Activated CD4-positive, alpha-beta memory T cell treated with anti-CD3 and anti-CD28 coated beads, Interleukin-2, amount 10 ng/mL, durations not matched to agents 7 days and 5 days (primary cell): ENCODE results near the gene CCDC175. TPM values are rescaled to one million over a fixed set of nuclear protein-coding genes. Genes with fewer than 3 reads are reported as not detected.
A peak's percentile ranks its signal among the peaks of the same experiment; 100 is the strongest.

Experiments
- CTCF ChIA-PET: fragments of 350-600 bp; sonication (Branson Sonifier 250); formaldehyde crosslinking; loops from one replicate; lab custom pipeline; 2021; ENCODE audit warnings: antibody characterized with exemption, inconsistent platforms; lab: Charles Lee
- POLR2A ChIA-PET: fragments of 350-600 bp; sonication (Branson Sonifier 250); formaldehyde crosslinking; loops from one replicate; lab custom pipeline; 2021; ENCODE audit warnings: antibody characterized with exemption; lab: Charles Lee
- DNase-seq: peaks from one replicate; pipeline ENCODE4 v3.0.0-alpha.2; 2020
- H3K27ac Mint-ChIP-seq: one replicate; pipeline ENCODE4 v1.8.0; 2021; ENCODE audit warnings: mild to moderate bottlenecking, mixed read lengths
- H3K27me3 Mint-ChIP-seq: one replicate; pipeline ENCODE4 v1.8.0; 2021; ENCODE audit warnings: mixed read lengths
- H3K36me3 Mint-ChIP-seq: one replicate; pipeline ENCODE4 v1.8.0; 2021; ENCODE audit warnings: low read depth, mixed read lengths
- H3K4me1 Mint-ChIP-seq: one replicate; pipeline ENCODE4 v1.8.0; 2021; ENCODE audit warnings: mixed read lengths
- H3K4me3 Mint-ChIP-seq: one replicate; pipeline ENCODE4 v1.8.0; 2021; ENCODE audit warnings: mild to moderate bottlenecking, mixed read lengths
- H3K9me3 Mint-ChIP-seq: one replicate; pipeline ENCODE4 v1.8.0; 2021; ENCODE audit warnings: mixed read lengths
- total RNA-seq, 2 experiments: library from RNA; stranded (reverse); gene quantifications; one replicate each; pipeline ENCODE4 v1.2.3, GENCODE V29; 2021

CCDC175 gene
- total RNA-seq, 2 experiments from 2014 or later = not detected

DNA sequence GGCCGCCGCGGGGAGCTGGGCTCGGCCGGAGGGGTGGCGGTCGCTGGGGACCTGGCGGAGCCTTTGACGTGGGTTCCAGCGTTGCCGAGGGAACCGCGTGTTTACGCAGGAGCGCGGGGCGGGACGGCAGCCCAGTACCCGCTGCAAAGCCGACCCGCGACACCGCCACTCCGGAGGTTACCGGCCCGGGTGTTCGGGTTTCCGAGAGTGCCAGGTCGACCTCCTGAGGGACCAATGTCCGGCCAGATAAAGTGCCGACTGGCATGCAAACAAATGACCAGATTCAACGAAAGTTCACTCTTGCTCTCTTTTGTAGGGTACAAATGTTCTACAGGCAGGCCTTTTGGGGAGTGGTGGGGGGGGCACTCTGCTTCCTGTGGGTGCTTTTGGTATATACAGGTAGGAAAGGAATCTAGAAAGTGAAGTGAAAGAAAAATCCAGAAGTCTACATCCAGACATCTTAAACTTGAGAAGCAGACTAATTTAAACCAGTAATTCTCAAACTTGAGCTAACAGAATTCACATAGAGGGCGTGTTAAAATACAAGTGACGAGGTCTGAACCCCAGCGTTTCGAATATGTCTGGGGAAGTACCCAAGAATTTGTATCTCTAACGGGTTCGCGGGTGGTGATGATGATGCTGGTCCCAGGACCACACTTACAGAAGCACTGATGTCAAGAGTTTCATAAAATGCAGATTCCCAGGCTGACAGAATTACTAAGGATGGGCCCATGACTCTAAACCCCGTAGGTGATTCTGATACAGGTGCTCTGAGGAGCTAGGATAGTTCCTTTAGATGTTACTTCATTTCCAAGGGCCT is 111.1 kb downstream of the CCDC175 start, which contains the start of gene GPR135:
GPR135 (minus strand) TSS at position 65 of the 820 bp plus-strand sequence. CDS start 154 bp downstream, outside the sequence.
- peaks cover 12% of the 10 kb centered on the region for H3K4me1 Mint-ChIP-seq
- no peak within 1 kb of the TSS for H3K27ac Mint-ChIP-seq
- CTCF ChIA-PET = interaction anchor here (0.6 to 2.6 kb wide), 4 partner anchors 19 to 1992 kb away, joined by 3 to 7 read pairs (median 3); partner anchors contain the start of genes CCDC175, JKAMP and L3HYPDH
- DNase-seq = no peak
- no peaks in the 10 kb centered on the region for H3K36me3 Mint-ChIP-seq
- H3K9me3 Mint-ChIP-seq = no peaks in the 10 kb centered on the region
- H3K4me3 Mint-ChIP-seq = peak within 1 kb of the TSS; percentile 79
- H3K27me3 Mint-ChIP-seq = peaks cover 1% of the 10 kb centered on the region
- POLR2A ChIA-PET = interaction anchor here (0.6 to 2.2 kb wide), 5 partner anchors 9 to 18 kb away, joined by 3 to 15 read pairs (median 4); partner anchors contain the start of genes JKAMP and L3HYPDH

DNA sequence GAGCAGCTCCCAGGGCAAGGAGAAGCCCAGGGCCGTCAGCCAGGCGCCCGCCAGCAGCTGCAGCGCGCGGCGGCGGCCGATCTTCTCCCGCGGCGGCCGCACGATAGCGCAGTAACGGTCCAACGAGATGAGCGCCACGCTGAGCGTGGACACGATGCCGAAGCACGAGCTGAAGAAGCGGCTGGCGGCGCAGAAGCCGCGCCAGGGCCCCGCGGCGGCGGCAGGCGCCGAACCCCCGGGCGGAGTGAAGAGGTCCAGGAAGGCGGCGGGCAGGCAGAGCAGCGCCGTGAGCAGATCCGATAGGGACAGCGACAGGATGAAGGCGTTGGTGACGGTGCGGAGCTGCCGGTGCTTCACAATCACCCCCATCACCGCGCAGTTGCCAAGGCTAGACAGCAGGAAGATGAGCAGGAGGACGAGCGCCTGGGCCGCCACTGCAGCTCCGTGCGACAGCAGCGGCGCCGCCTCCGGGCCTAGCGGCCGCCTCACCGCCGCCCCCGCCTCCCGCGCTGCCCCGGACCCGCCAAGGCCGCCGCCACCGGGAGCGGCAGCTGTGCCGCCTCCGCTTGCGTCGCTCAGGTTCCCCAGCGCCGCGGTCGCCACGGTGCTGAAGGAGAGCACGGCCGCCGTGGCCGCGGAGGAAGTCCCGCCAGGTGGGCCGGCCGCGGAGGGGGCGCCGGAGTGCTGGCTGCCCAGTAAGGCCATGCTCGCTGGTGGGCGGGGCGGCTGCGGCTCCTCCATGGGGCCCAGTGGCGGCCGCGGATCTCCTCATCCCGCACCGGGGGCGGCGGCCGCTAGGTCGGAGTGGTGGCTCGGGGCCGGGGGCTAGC is 111.9 kb downstream of the CCDC175 start:
- Mint-ChIP-seq H3K27me3 (peaks cover 1% of the 10 kb centered on the region), H3K27ac (no peak overlapping the region), H3K4me1 (peaks cover 12% of the 10 kb centered on the region), H3K4me3 (peak overlapping the region; percentile 79), H3K9me3 (no peaks in the 10 kb centered on the region), H3K36me3 (no peaks in the 10 kb centered on the region)
- ChIA-PET CTCF (interaction anchor here (0.6 to 2.6 kb wide), 5 partner anchors 20 to 1992 kb away, joined by 3 to 7 read pairs (median 3); partner anchors contain the start of genes CCDC175, JKAMP and L3HYPDH), POLR2A (interaction anchor here (0.6 to 2.2 kb wide), 5 partner anchors 10 to 19 kb away, joined by 3 to 15 read pairs (median 4); partner anchors contain the start of genes JKAMP and L3HYPDH)
- DNase-seq = peak; percentile 60

DNA sequence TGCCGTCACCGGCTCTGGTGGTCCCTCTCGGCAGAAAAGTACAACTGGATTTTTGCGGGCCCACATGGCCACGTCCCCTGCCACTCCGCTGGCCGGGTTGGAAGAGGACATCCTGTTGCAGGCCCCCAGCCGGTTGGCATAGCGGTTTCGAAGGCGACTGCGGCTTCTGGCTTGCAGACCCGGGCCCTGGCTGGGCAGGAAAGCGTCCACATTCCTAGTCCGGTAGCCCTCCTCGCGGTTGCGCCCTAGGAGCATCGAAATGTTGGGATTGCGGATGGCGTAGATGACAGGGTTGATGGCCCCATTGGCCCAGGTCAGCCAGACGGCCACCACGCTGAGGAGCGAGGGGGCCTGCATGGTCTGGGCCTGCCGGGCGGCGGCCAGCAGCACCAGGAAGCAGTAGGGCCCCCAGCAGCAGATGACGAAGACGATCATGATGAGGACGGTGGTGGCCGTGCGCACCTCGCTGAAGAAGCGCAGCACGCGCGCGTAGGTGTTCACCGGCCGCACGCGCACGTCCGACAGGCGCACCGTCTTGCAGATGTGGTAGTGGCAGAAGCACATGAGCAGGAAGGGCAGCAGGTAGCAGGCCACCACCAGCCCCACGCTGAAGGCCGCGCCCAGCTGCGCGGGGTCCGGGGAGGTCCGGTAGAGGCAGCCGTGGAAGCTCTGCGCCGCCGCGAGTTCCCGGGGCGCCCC is 112.7 kb downstream of the CCDC175 start:
- DNase-seq = peak; percentile 30
- Mint-ChIP-seq H3K9me3 (no peaks in the 10 kb centered on the region), H3K4me3 (peak overlapping the region; percentile 79), H3K36me3 (no peaks in the 10 kb centered on the region), H3K27ac (peak overlapping the region; percentile 33), H3K27me3 (peaks cover 1% of the 10 kb centered on the region), H3K4me1 (peaks cover 12% of the 10 kb centered on the region)
- CTCF ChIA-PET = interaction anchor here (0.9 to 2.6 kb wide), 4 partner anchors 20 to 113 kb away, joined by 3 to 7 read pairs (median 3); partner anchors contain the start of genes CCDC175, JKAMP and L3HYPDH
- POLR2A ChIA-PET = interaction anchor here (1.4 to 2.2 kb wide), 4 partner anchors 11 to 20 kb away, joined by 4 to 15 read pairs (median 9); partner anchors contain the start of genes JKAMP and L3HYPDH

DNA sequence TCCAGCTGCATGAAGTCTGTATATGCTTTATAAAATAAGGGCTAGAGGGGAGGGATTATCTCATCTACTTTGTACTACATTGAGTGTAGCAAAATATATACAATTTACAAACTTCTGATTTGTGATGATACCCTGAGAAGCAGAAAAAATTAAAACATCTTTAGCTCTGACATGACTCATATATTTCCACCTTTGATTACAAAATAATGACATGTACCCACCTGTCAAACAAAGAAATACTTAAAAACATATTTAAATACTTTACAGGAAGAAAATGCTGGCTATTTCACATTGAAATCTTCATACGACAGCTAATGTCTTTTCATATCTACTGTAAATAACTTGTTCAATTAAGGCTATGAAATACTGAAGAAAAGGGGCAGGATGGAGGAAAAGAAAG is 114.7 kb downstream of the CCDC175 start:
- Mint-ChIP-seq H3K36me3 (no peaks in the 10 kb centered on the region), H3K27me3 (peaks cover 1% of the 10 kb centered on the region), H3K4me3 (no peak overlapping the region), H3K27ac (no peak overlapping the region), H3K4me1 (peaks cover 12% of the 10 kb centered on the region), H3K9me3 (no peaks in the 10 kb centered on the region)
- DNase-seq = no peak
- ChIA-PET POLR2A (interaction anchor here (1.9 kb wide), 1 partner anchor 22 kb away, joined by 9 read pairs; the partner anchor contains the start of genes JKAMP and L3HYPDH), CTCF (no interaction called here)

DNA sequence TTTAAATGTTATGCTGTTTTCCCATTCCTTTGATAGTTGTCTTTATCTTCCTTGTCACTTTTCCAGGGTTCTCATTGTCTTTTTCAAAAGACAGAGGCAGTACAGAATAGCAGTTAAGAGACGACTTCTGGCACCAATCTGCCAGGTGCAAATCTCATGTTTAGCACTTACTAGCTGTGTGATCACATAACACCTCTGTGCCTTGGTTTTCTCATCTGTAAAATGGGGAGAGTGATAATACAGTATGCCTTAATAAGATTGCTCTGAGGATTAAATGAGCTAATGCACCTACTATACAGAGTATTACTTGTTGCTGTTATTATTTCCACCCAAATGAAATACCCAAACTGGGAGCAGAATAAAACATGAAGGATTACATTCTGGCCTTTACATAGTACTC is 116.2 kb downstream of the CCDC175 start:
- peaks cover 1% of the 10 kb centered on the region for H3K27me3 Mint-ChIP-seq
- no peak overlapping the region for H3K4me3 Mint-ChIP-seq
- ChIA-PET POLR2A (no interaction called here), CTCF (no interaction called here)
- no peaks in the 10 kb centered on the region for H3K9me3 Mint-ChIP-seq
- DNase-seq = no peak
- H3K36me3 Mint-ChIP-seq = no peaks in the 10 kb centered on the region
- peaks cover 9% of the 10 kb centered on the region for H3K4me1 Mint-ChIP-seq
- H3K27ac Mint-ChIP-seq = no peak overlapping the region

DNA sequence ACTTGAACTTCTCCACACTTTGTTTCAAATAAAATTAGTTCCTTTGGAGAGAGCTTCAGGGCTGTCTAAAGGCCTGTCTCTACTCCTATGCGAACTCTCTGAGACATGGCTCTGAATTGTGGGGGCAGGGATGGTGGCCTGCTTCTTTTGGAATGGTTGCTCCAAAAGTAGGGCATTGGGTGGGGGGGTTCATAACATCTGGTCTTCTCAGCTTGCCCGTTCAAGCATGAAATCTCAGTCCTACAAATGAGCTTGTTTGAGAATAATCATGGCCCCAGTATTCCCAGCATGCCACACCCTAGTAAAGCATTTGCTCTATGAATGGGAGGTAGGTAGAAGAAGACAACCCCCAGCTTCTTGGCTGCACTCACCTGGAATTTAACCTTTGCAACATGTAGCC is 118.1 kb downstream of the CCDC175 start:
- ChIA-PET POLR2A (interaction anchor here (0.9 to 1.3 kb wide), 2 partner anchors 18 to 26 kb away, joined by 3 read pairs; partner anchors contain the start of genes JKAMP and L3HYPDH), CTCF (interaction anchor here (1.4 kb wide), 1 partner anchor 119 kb away, joined by 3 read pairs; no protein-coding TSS in a partner anchor)
- DNase-seq = no peak

DNA sequence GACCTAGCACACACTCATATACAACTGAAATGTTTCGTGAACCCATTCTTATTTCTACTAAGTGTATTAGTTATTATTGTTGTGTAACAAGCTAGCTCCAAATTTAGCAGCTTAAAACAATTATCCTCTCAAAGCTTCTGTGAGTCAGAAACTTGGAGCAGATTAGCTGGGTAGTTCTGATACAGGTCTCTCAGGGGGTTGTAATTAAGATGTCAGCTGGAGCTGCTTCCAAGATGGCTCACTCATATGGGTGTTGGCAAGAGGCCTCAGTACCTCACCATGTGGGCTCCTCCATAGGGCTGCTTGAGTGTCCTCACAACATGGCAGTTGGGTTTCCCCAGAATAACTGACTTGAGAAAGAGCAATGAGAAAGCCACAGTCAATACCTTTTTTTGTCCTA is 121.2 kb downstream of the CCDC175 start:
- ChIA-PET CTCF (interaction anchor here (2.3 kb wide), 1 partner anchor 12 kb away, joined by 5 read pairs; no protein-coding TSS in a partner anchor), POLR2A (no interaction called here)
- Mint-ChIP-seq H3K27ac (no peak overlapping the region), H3K9me3 (no peaks in the 10 kb centered on the region), H3K4me3 (no peak overlapping the region), H3K27me3 (no peaks in the 10 kb centered on the region), H3K36me3 (no peaks in the 10 kb centered on the region), H3K4me1 (no peaks in the 10 kb centered on the region)
- DNase-seq = no peak

More for the DNA sequence above, 118.1 kb downstream of the CCDC175 start:
- Mint-ChIP-seq H3K4me1 (peaks cover 2% of the 10 kb centered on the region), H3K4me3 (no peak overlapping the region), H3K36me3 (no peaks in the 10 kb centered on the region), H3K27me3 (no peaks in the 10 kb centered on the region), H3K9me3 (no peaks in the 10 kb centered on the region), H3K27ac (no peak overlapping the region)

Other genes starting within 250 kb of the CCDC175 start
- gene GPR135, start 111.4 kb downstream of the CCDC175 start, total RNA-seq = 1 to 10 TPM in 1 of 2 experiments, under 1 TPM in 1; 0.95 to 1.0 TPM
- gene L3HYPDH, start 92.4 kb downstream of the CCDC175 start, total RNA-seq = 10 to 100 TPM; 15.6 to 17.4 TPM
- 10 to 100 TPM; 31.1 to 31.5 TPM for gene JKAMP, start 92.3 kb downstream of the CCDC175 start, total RNA-seq